Measurements from ENCODE around the gene PDGFC.

GRCh38 chr4:156766846-156767245 lies 204.8 kb downstream of the PDGFC start:
- TF ChIP-seq POLR2AphosphoS5 (IDR thresholded peaks at IDR 0.05; ENCODE audit: borderline replicate concordance, low read depth, low read length), result no peak
- TF ChIP-seq EZH2 (IDR thresholded peaks at IDR 0.05), result no peak
- no peak for TF ChIP-seq FOXP2 (optimal IDR thresholded peaks at IDR 0.05; ENCODE audit: control extremely low read depth, extremely low read length, insufficient read depth)
